HCT116 (cell line): ENCODE measurements around the gene SNED1. TPM values are rescaled to one million over a fixed set of nuclear protein-coding genes. Genes with fewer than 3 reads are reported as not detected.

Source experiments
- ATAC-seq: fragments of 200-7000 bp; cut with Tn5 transposase; 2 replicates; pipeline ENCODE4 v1.9.1; 2020; ENCODE audit warnings: mild to moderate bottlenecking, moderate library complexity
- BruUV-seq: library from RNA; stranded (reverse); fragments of 400-500 nt; replicated peaks from 2 replicates; lab custom pipeline; 2021; lab: Mats Ljungman, UMichigan
- CTCF ChIA-PET: fragments of 300-600 bp; sonication (Branson Sonifier 250); formaldehyde crosslinking; loops from one replicate; lab custom pipeline; 2021; ENCODE audit warnings: antibody characterized with exemption; lab: Charles Lee
- POLR2A ChIA-PET: fragments of 300-600, 350-600 bp; sonication (Branson Sonifier 250); formaldehyde crosslinking; loops from one replicate; lab custom pipeline; 2021; ENCODE audit warnings: antibody characterized with exemption; lab: Charles Lee
- RAD21 ChIA-PET, 2 experiments: fragments of 300-600 bp; sonication (Branson Sonifier 250); formaldehyde crosslinking; loops; one replicate each; lab custom pipeline; 2023; ENCODE audit warnings: low total read pairs in 2 of 2; ENCODE audit not compliant: uncharacterized antibody in 2 of 2, unreplicated experiment in 2 of 2, low non-redundant PET in 1 of 2; lab: Charles Lee
- DNase-seq: peaks from one replicate; pipeline ENCODE4 v3.0.0-alpha.2; 2010; ENCODE audit warnings: low read depth, low spot score
- H2AFZ ChIP-seq: fragments of 200-600 bp; shearing (Covaris generic), sonication (generic); 2 replicates; pipeline ENCODE4 v1.6.1; 2017; ENCODE audit warnings: low read depth, mixed run types, mixed read lengths, antibody characterized with exemption, low read length; ENCODE audit not compliant: poor library complexity, severe bottlenecking
- H3K27ac ChIP-seq: 2 replicates; pipeline ENCODE4 v1.5.1; 2012; ENCODE audit warnings: low read depth, low read length
- H3K27me3 ChIP-seq: fragments of 200-600 bp; sonication (generic); 2 replicates; pipeline ENCODE4 v1.6.1; 2016; ENCODE audit warnings: mixed run types, low read length, mixed read lengths; ENCODE audit not compliant: insufficient read depth
- H3K36me3 ChIP-seq, 2 experiments: fragments of 200-500 bp in 1 of 2; fragments of 200-600 bp in 1 of 2; sonication (Bioruptor generic) in 1 of 2; sonication (generic) in 1 of 2; 2 replicates each; pipeline versions ENCODE4 v1.5.1 to v1.6.1; 2014 to 2016; ENCODE audit warnings: low read length in 2 of 2, inconsistent platforms in 1 of 2, mixed read lengths in 1 of 2, mixed run types in 1 of 2; ENCODE audit not compliant: insufficient read depth in 2 of 2, control insufficient read depth in 1 of 2
- H3K4me1 ChIP-seq, 2 experiments: fragments of 200-600 bp in 1 of 2; sonication (generic) in 1 of 2; 2 replicates each; pipeline versions ENCODE4 v1.5.1 to v1.6.1; 2012 to 2017; ENCODE audit warnings: low read length in 2 of 2, inconsistent platforms in 1 of 2, mild to moderate bottlenecking in 1 of 2, mixed read lengths in 1 of 2, mixed run types in 1 of 2, moderate library complexity in 1 of 2; ENCODE audit not compliant: insufficient read depth in 2 of 2, control insufficient read depth in 1 of 2
- H3K4me2 ChIP-seq: fragments of 200-600 bp; sonication (generic); 2 replicates; pipeline ENCODE4 v1.6.1; 2017; ENCODE audit warnings: mixed run types, low read length, mixed read lengths
- H3K4me3 ChIP-seq, 2 experiments: fragments of 200-600 bp in 1 of 2; sonication (generic) in 1 of 2; replicated peaks in 1 of 2; 2 replicates each; pipeline ENCODE4 v1.5.1; 2011 to 2016; ENCODE audit warnings: low read length in 2 of 2, control low read depth in 1 of 2, low read depth in 1 of 2, mild to moderate bottlenecking in 1 of 2, mixed read lengths in 1 of 2, mixed run types in 1 of 2
- H3K79me2 ChIP-seq: fragments of 200-600 bp; sonication (generic); 2 replicates; pipeline ENCODE4 v1.6.1; 2017; ENCODE audit warnings: mild to moderate bottlenecking, mixed run types, low read length, moderate library complexity, mixed read lengths; ENCODE audit not compliant: insufficient read depth
- H3K9ac ChIP-seq: fragments of 200-600 bp; sonication (generic); 2 replicates; pipeline ENCODE4 v1.6.1; 2016; ENCODE audit warnings: low read length, mixed read lengths
- H3K9me2 ChIP-seq: fragments of 200-600 bp; sonication (generic), shearing (Covaris generic); 2 replicates; pipeline ENCODE4 v1.6.1; 2017; ENCODE audit warnings: mixed run types, mild to moderate bottlenecking, moderate library complexity; ENCODE audit not compliant: insufficient read depth
- H3K9me3 ChIP-seq, 2 experiments: fragments of 200-500 bp in 1 of 2; fragments of 200-600 bp in 1 of 2; sonication (Bioruptor generic) in 1 of 2; sonication (generic) in 1 of 2; 2 replicates each; pipeline ENCODE4 v1.6.1; 2014 to 2017; ENCODE audit warnings: low read length in 2 of 2, mixed read lengths in 2 of 2, inconsistent platforms in 1 of 2, low read depth in 1 of 2, mild to moderate bottlenecking in 1 of 2, mixed run types in 1 of 2, moderate library complexity in 1 of 2; ENCODE audit not compliant: control insufficient read depth in 1 of 2, insufficient read depth in 1 of 2
- H4K20me1 ChIP-seq: fragments of 200-600 bp; sonication (generic), shearing (Covaris generic); 2 replicates; pipeline ENCODE4 v1.6.1; 2017; ENCODE audit warnings: mixed run types, mild to moderate bottlenecking, moderate library complexity; ENCODE audit not compliant: insufficient read depth
- ATF3 ChIP-seq: IDR thresholded peaks from 2 replicates; pipeline ENCODE4 v1.6.1; 2012
- CBX3 ChIP-seq: IDR thresholded peaks from 2 replicates; pipeline ENCODE4 v1.6.1; 2012; ENCODE audit warnings: low read depth
- FOSL1 ChIP-seq: IDR thresholded peaks from 2 replicates; pipeline ENCODE4 v1.6.1; 2012; ENCODE audit warnings: low read depth
- JUND ChIP-seq: IDR thresholded peaks from 2 replicates; pipeline ENCODE4 v1.6.1; 2012
- POLR2AphosphoS5 ChIP-seq: IDR thresholded peaks from 2 replicates; pipeline ENCODE4 v1.6.1; 2011; ENCODE audit warnings: mild to moderate bottlenecking, low read depth, low read length, moderate library complexity
- REST ChIP-seq: IDR thresholded peaks from 2 replicates; pipeline ENCODE4 v1.6.1; 2012; ENCODE audit warnings: low read depth
- ZFX ChIP-seq: fragments of 450-650 bp; IDR thresholded peaks from 2 replicates; pipeline ENCODE4 v1.6.1; 2017
- intact Hi-C: fragments of 100-400 bp; cut with micrococcal nuclease; formaldehyde crosslinking; loops from 2 replicates; pipeline ENCODE4 v1.10.0; 2022
- total RNA-seq: library from RNA; stranded (reverse); gene quantifications from one replicate; pipeline ENCODE4 v1.2.1, GENCODE V29; 2021; ENCODE audit not compliant: unreplicated experiment

The SNED1 gene
- total RNA-seq, 1 experiment from 2014 or later = 9.6 TPM

GRCh38 chr2:240990726-240991377, 7.6 kb upstream of the SNED1 start:
- BruUV-seq = no TSS peak
- Histone ChIP-seq H3K4me1 (peaks cover 6 to 20% of the 10 kb centered on the region in 2 experiments; a peak in 3 of 4 replicates), H3K4me2 (no peak overlapping the region), H3K9ac (no peak overlapping the region), H3K27me3 (no peaks in the 10 kb centered on the region), H3K4me3 (no peak overlapping the region), H3K36me3 (no peaks in the 10 kb centered on the region), H3K79me2 (no peaks in the 10 kb centered on the region), H3K9me3 (no peaks in the 10 kb centered on the region), H4K20me1 (no peaks in the 10 kb centered on the region), H2AFZ (no peak overlapping the region), H3K27ac (no peak overlapping the region; the same call in 1 of the 2 replicates), H3K9me2 (no peaks in the 10 kb centered on the region)
- TF ChIP-seq ATF3 (no peak), POLR2AphosphoS5 (no peak), FOSL1 (no peak), JUND (no peak), CBX3 (no peak), ZFX (no peak), REST (no peak)
- ATAC-seq (no peak), DNase-seq (no peak)
- ChIA-PET RAD21 (no interaction called here), CTCF (interaction anchor here (0.8 kb wide), 1 partner anchor 19 kb away, joined by 3 read pairs; no protein-coding TSS in a partner anchor), POLR2A (no interaction called here)
- intact Hi-C loops = loop anchor here (2.0 kb wide), 1 partner anchor 140 kb away; no protein-coding TSS in a partner anchor
